ENCODE measurements around the gene TTC28. TPM values are rescaled to one million over a fixed set of nuclear protein-coding genes. Genes with fewer than 3 reads are reported as not detected.

TTC28 gene
- total and polyA plus RNA-seq, 2 donors (not counting 1 experiment from before 2014, with no cell fraction given) = 8.2 to 31.4 TPM

GRCh38 chr22:28547132-28547842 is 132.4 kb downstream of the TTC28 start:
- peaks cover 10% of the 10 kb centered on the region for H3K4me1 ChIP-seq (ENCODE audit: control insufficient read depth, extremely low read depth, insufficient read depth, low read length)
- peak; percentile 88 for DNase-seq (ENCODE audit: low read depth in 2 of 2)
- no peaks in the 10 kb centered on the region for H3K36me3 ChIP-seq (ENCODE audit: control insufficient read depth, insufficient read depth, low read length)
- H3K27ac ChIP-seq (ENCODE audit: insufficient read depth, low read length) = no peak overlapping the region
- no peaks in the 10 kb centered on the region for H3K9me3 ChIP-seq (ENCODE audit: control insufficient read depth, insufficient read depth, low read depth, low read length)
- no peaks in the 10 kb centered on the region for H3K79me2 ChIP-seq (ENCODE audit: control insufficient read depth, insufficient read depth, low read length)
- H3K4me3 ChIP-seq (replicated peaks in 1 of 4; ENCODE audit: control extremely low read depth in 1 of 4, insufficient read depth in 1 of 4, low read depth in 3 of 4, low read length in 4 of 4) = no peak overlapping the region
- TF ChIP-seq CTCF (conservative IDR thresholded peaks at IDR 0.05 in 1 of 2, IDR thresholded peaks at IDR 0.05 in 1 of 2; ENCODE audit: low read depth in 1 of 2, low read length in 2 of 2) (no peak), EZH2 (IDR thresholded peaks at IDR 0.05; ENCODE audit: low read length, missing control alignments) (no peak)
- H4K20me1 ChIP-seq (ENCODE audit: control insufficient read depth, extremely low read depth, insufficient read depth, low read length) = no peaks in the 10 kb centered on the region
- no peak overlapping the region for H3K4me2 ChIP-seq (ENCODE audit: extremely low read depth, insufficient read depth, low read length)
- H3K27me3 ChIP-seq (ENCODE audit: control insufficient read depth, insufficient read depth, low read length) = no peaks in the 10 kb centered on the region
- H3K9ac ChIP-seq (ENCODE audit: insufficient read depth, low read length) = no peak overlapping the region
- no peak overlapping the region for H2AFZ ChIP-seq (ENCODE audit: low read length)

- Histone ChIP-seq H4K20me1 (ENCODE audit: control insufficient read depth, extremely low read depth, insufficient read depth, low read length) (no peaks in the 10 kb centered on the region), H3K4me2 (ENCODE audit: extremely low read depth, insufficient read depth, low read length) (no peak overlapping the region), H3K36me3 (ENCODE audit: control insufficient read depth, insufficient read depth, low read length) (no peaks in the 10 kb centered on the region), H3K9me3 (ENCODE audit: control insufficient read depth, insufficient read depth, low read depth, low read length) (no peaks in the 10 kb centered on the region), H3K27me3 (ENCODE audit: control insufficient read depth, insufficient read depth, low read length) (no peaks in the 10 kb centered on the region), H3K27ac (ENCODE audit: insufficient read depth, low read length) (no peak overlapping the region), H3K4me3 (replicated peaks in 1 of 4; ENCODE audit: control extremely low read depth in 1 of 4, insufficient read depth in 1 of 4, low read depth in 3 of 4, low read length in 4 of 4) (no peak overlapping the region), H2AFZ (ENCODE audit: low read length) (no peak overlapping the region), H3K9ac (ENCODE audit: insufficient read depth, low read length) (no peak overlapping the region), H3K79me2 (ENCODE audit: control insufficient read depth, insufficient read depth, low read length) (no peaks in the 10 kb centered on the region), H3K4me1 (ENCODE audit: control insufficient read depth, extremely low read depth, insufficient read depth, low read length) (peaks cover 10% of the 10 kb centered on the region)
- TF ChIP-seq CTCF (conservative IDR thresholded peaks at IDR 0.05 in 1 of 2, IDR thresholded peaks at IDR 0.05 in 1 of 2; ENCODE audit: low read depth in 1 of 2, low read length in 2 of 2) (no peak), EZH2 (IDR thresholded peaks at IDR 0.05; ENCODE audit: low read length, missing control alignments) (no peak)
- DNase-seq (ENCODE audit: low read depth in 2 of 2) = peak in 1 of 2 donors; percentile 9
Observed at GRCh38 chr22:28544431-28544868, 135.2 kb downstream of the TTC28 start.

- Histone ChIP-seq H3K9me3 (ENCODE audit: control insufficient read depth, insufficient read depth, low read depth, low read length) (no peaks in the 10 kb centered on the region), H3K79me2 (ENCODE audit: control insufficient read depth, insufficient read depth, low read length) (no peaks in the 10 kb centered on the region)
Observed at GRCh38 chr22:28542980-28543621, 136.5 kb downstream of the TTC28 start.

More at GRCh38 chr22:28542980-28543621, 136.5 kb downstream of the TTC28 start:
- no peak for DNase-seq (ENCODE audit: low read depth in 2 of 2)
- Histone ChIP-seq H3K4me1 (ENCODE audit: control insufficient read depth, extremely low read depth, insufficient read depth, low read length) (peaks cover 7% of the 10 kb centered on the region), H3K9ac (ENCODE audit: insufficient read depth, low read length) (no peak overlapping the region), H4K20me1 (ENCODE audit: control insufficient read depth, extremely low read depth, insufficient read depth, low read length) (no peaks in the 10 kb centered on the region), H3K4me3 (replicated peaks in 1 of 4; ENCODE audit: control extremely low read depth in 1 of 4, insufficient read depth in 1 of 4, low read depth in 3 of 4, low read length in 4 of 4) (no peak overlapping the region), H3K36me3 (ENCODE audit: control insufficient read depth, insufficient read depth, low read length) (no peaks in the 10 kb centered on the region), H3K4me2 (ENCODE audit: extremely low read depth, insufficient read depth, low read length) (no peak overlapping the region), H2AFZ (ENCODE audit: low read length) (no peak overlapping the region), H3K27ac (ENCODE audit: insufficient read depth, low read length) (no peak overlapping the region), H3K27me3 (ENCODE audit: control insufficient read depth, insufficient read depth, low read length) (no peaks in the 10 kb centered on the region)
- no peak for TF ChIP-seq CTCF (conservative IDR thresholded peaks at IDR 0.05 in 1 of 2, IDR thresholded peaks at IDR 0.05 in 1 of 2; ENCODE audit: low read depth in 1 of 2, low read length in 2 of 2)
- no peak for TF ChIP-seq EZH2 (IDR thresholded peaks at IDR 0.05; ENCODE audit: low read length, missing control alignments)
